ENCODE results near the gene OSBPL9.

- no peak for TF ChIP-seq CTCF (IDR thresholded peaks at IDR 0.05)
- no peak for TF ChIP-seq EZH2 (IDR thresholded peaks at IDR 0.05; ENCODE audit: borderline replicate concordance, insufficient read depth, low read depth, low read length, poor library complexity, severe bottlenecking)
These were observed 124.3 kb downstream of the OSBPL9 start for GRCh38 chr1:51741121-51741681.

Data from B cell (primary cell).